HepG2 (cell line): Measurements from ENCODE around the gene ELP5. TPM values are rescaled to one million over a fixed set of nuclear protein-coding genes. Genes with fewer than 3 reads are reported as not detected.
A peak's percentile ranks its signal among the peaks of the same experiment; 100 is the strongest.

Experiments
- FOXO1 ChIP-seq: sonication (generic); formaldehyde crosslinking; IDR thresholded peaks from 2 replicates; pipeline ENCODE4 v1.4.0; 2020; ENCODE audit warnings: missing genetic modification reagents
- HOXA7 ChIP-seq: sonication (generic); formaldehyde crosslinking; IDR thresholded peaks from 2 replicates; pipeline ENCODE4 v1.8.1; 2022; ENCODE audit warnings: mild to moderate bottlenecking, missing genetic modification reagents, moderate library complexity
- ISX ChIP-seq: sonication (generic); formaldehyde crosslinking; conservative IDR thresholded peaks from 2 replicates; pipeline ENCODE4 v1.5.0; 2020; ENCODE audit warnings: missing genetic modification reagents
- MBNL3 ChIP-seq: fragments of 250-450 bp; sonication (Bioruptor Pico); conservative IDR thresholded peaks from 2 replicates; pipeline ENCODE4 v1.8.0; 2022; ENCODE audit warnings: mild to moderate bottlenecking, inconsistent platforms
- SAP130 ChIP-seq: IDR thresholded peaks from 2 replicates; pipeline ENCODE4 v1.6.1; 2016; ENCODE audit warnings: low read depth
- SSRP1 ChIP-seq: IDR thresholded peaks from 2 replicates; pipeline ENCODE4 v1.6.1; 2016; ENCODE audit warnings: control low read depth
- TGIF2 ChIP-seq: IDR thresholded peaks from 2 replicates; pipeline ENCODE4 v1.6.1; 2016; ENCODE audit warnings: control low read depth, missing compliant biosample characterization
- TOE1 ChIP-seq: sonication (generic); formaldehyde crosslinking; IDR thresholded peaks from 2 replicates; pipeline ENCODE4 v1.4.0; 2020; ENCODE audit warnings: mild to moderate bottlenecking, missing genetic modification reagents
- ZBTB42 ChIP-seq: sonication (generic); formaldehyde crosslinking; IDR thresholded peaks from 2 replicates; pipeline ENCODE4 v1.5.0; 2020; ENCODE audit warnings: mild to moderate bottlenecking, missing genetic modification reagents
- ZEB1 ChIP-seq: IDR thresholded peaks from 2 replicates; pipeline ENCODE4 v1.6.1; 2012; ENCODE audit warnings: mild to moderate bottlenecking, low read depth, inconsistent platforms; ENCODE audit not compliant: insufficient replicate concordance
- ZNF468 ChIP-seq: sonication (generic); formaldehyde crosslinking; IDR thresholded peaks from 2 replicates; pipeline ENCODE4 v1.8.0; 2022; ENCODE audit warnings: mild to moderate bottlenecking, moderate library complexity, missing genetic modification reagents
- ZNF530 ChIP-seq: sonication (generic); formaldehyde crosslinking; IDR thresholded peaks from 2 replicates; pipeline ENCODE4 v1.5.0; 2020; ENCODE audit warnings: low read depth, mild to moderate bottlenecking, missing genetic modification reagents
- ZNF773 ChIP-seq: sonication (generic); formaldehyde crosslinking; IDR thresholded peaks from 2 replicates; pipeline ENCODE4 v1.4.0; 2020; ENCODE audit warnings: missing genetic modification reagents, borderline replicate concordance
- ZNF790 ChIP-seq: sonication (generic); formaldehyde crosslinking; IDR thresholded peaks from 2 replicates; pipeline ENCODE4 v1.8.0; 2022; ENCODE audit warnings: missing genetic modification reagents, mild to moderate bottlenecking, borderline replicate concordance
- ZSCAN25 ChIP-seq: sonication (generic); formaldehyde crosslinking; IDR thresholded peaks from 2 replicates; pipeline ENCODE4 v1.8.0; 2022; ENCODE audit warnings: mild to moderate bottlenecking, missing genetic modification reagents
- polyA plus RNA-seq, 8 experiments: library from polyadenylated mRNA; depleted of rRNA in 3 of 8; stranded (reverse) in 7 of 8; unstranded in 1 of 8; fragments of >200 nt; fragmentation: Illumina TruSeq in 4 of 8; extraction: Trizol in 4 of 8; gene quantifications; 2 replicates each; pipeline versions ENCODE4 v1.2.1 to v1.2.3, GENCODE V29; 2011 to 2016; ENCODE audit warnings: low read depth in 4 of 8, missing spikeins in 1 of 8, mixed read lengths in 1 of 8; ENCODE audit not compliant: insufficient read depth in 1 of 8
- total RNA-seq, 5 experiments: library from RNA; depleted of rRNA; stranded (reverse); fragments of >200 nt; fragmentation: Illumina TruSeq; extraction: Trizol; gene quantifications; 2 replicates each; pipeline ENCODE4 v1.2.3, GENCODE V29; 2016; ENCODE audit warnings: low read depth in 1 of 5
- TF ChIP-seq, protein P1 (sequence below): sonication (generic); formaldehyde crosslinking; IDR thresholded peaks from 2 replicates; pipeline ENCODE4 v1.9.0; 2021; ENCODE audit warnings: missing genetic modification reagents, borderline replicate concordance
- TF ChIP-seq, protein P2 (sequence below): fragments of 450-650 bp; IDR thresholded peaks from 2 replicates; pipeline ENCODE4 v1.6.1; 2017; ENCODE audit warnings: mild to moderate bottlenecking
- TF ChIP-seq, protein P3 (sequence below): IDR thresholded peaks from 2 replicates; pipeline ENCODE4 v1.6.1; 2012; ENCODE audit warnings: low read length, improper control_type of control experiment
- TF ChIP-seq, protein P4 (sequence below): sonication (generic); formaldehyde crosslinking; IDR thresholded peaks from 2 replicates; pipeline ENCODE4 v1.5.1; 2020; ENCODE audit warnings: mild to moderate bottlenecking, moderate library complexity, missing genetic modification reagents

Gene ELP5
- total and polyA plus RNA-seq, 2 of the 13 experiments (the other 11 are each of a cell fraction or from before 2014, with no cell fraction given): 67.6 to 69.8 TPM

DNA sequence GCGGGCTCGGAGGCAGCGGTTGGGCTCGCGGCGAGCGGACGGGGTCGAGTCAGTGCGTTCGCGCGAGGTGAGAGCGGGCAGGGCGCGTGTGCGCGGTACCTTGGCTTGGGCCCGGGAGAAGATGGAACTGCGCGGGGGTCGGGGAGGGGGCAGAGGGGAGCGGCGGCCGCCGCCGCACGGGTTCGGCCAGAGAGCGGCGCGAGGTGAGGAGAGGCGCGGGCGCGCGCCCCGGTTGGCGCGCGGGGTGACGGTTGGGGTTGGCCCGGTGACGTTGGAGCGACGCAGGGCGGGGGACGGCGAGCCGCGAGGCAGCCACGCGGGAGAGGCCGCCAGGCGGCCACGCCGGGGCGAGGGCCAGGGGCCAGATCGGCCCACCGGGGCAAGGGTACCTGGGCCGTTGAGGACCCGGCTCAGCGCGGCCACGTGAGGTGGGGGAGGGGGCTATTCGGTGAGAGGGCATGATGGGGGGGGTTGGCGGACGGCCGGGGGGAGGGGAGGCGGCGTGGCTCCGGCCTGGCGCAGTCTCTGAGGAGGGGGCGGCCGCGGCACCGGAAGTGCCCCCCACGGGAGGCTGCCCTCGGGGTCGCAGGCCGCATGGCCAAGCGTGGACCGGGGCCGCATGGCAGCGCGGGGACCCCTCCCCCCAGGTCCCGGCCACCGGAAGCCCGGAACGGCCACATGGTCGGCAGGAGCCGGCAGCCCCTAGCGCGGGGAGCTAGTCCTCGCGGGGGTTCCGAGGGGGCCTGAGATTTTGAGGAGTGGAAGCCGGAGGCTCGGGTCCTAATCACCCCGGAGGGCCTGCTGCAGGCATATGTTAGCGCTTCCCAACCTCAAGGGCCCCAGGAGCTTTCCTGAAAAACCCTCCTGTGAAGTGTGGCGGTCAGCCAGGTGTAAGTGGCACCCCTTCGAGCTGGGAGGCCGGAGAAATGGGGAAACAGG, 55.9 kb downstream of the ELP5 start (continued):
- TF ChIP-seq, protein P1, sequence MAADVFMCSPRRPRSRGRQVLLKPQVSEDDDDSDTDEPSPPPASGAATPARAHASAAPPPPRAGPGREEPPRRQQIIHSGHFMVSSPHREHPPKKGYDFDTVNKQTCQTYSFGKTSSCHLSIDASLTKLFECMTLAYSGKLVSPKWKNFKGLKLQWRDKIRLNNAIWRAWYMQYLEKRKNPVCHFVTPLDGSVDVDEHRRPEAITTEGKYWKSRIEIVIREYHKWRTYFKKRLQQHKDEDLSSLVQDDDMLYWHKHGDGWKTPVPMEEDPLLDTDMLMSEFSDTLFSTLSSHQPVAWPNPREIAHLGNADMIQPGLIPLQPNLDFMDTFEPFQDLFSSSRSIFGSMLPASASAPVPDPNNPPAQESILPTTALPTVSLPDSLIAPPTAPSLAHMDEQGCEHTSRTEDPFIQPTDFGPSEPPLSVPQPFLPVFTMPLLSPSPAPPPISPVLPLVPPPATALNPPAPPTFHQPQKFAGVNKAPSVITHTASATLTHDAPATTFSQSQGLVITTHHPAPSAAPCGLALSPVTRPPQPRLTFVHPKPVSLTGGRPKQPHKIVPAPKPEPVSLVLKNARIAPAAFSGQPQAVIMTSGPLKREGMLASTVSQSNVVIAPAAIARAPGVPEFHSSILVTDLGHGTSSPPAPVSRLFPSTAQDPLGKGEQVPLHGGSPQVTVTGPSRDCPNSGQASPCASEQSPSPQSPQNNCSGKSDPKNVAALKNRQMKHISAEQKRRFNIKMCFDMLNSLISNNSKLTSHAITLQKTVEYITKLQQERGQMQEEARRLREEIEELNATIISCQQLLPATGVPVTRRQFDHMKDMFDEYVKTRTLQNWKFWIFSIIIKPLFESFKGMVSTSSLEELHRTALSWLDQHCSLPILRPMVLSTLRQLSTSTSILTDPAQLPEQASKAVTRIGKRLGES (CRISPR knock-in tag): no peak
- TF ChIP-seq MBNL3 (CRISPR knock-in tag) (no peak), ZNF773 (CRISPR knock-in tag) (0 out of 2 replicates have a peak, but pooled peaks have one; percentile 35), SSRP1 (no peak), ZEB1 (peak; percentile 17), ZNF530 (CRISPR knock-in tag) (no peak), ZNF468 (CRISPR knock-in tag) (no peak), ZSCAN25 (CRISPR knock-in tag) (peak; percentile 8; the same call in 1 of the 2 replicates), TOE1 (CRISPR knock-in tag) (no peak), SAP130 (CRISPR knock-in tag) (no peak; the same call in none of the 2 replicates), ISX (CRISPR knock-in tag) (no peak), ZNF790 (CRISPR knock-in tag) (no peak), FOXO1 (CRISPR knock-in tag) (no peak), HOXA7 (CRISPR knock-in tag) (no peak), TGIF2 (CRISPR knock-in tag) (peak; percentile 78), ZBTB42 (CRISPR knock-in tag) (0 out of 2 replicates have a peak, but pooled peaks have one; percentile 23)
- TF ChIP-seq, protein P2, sequence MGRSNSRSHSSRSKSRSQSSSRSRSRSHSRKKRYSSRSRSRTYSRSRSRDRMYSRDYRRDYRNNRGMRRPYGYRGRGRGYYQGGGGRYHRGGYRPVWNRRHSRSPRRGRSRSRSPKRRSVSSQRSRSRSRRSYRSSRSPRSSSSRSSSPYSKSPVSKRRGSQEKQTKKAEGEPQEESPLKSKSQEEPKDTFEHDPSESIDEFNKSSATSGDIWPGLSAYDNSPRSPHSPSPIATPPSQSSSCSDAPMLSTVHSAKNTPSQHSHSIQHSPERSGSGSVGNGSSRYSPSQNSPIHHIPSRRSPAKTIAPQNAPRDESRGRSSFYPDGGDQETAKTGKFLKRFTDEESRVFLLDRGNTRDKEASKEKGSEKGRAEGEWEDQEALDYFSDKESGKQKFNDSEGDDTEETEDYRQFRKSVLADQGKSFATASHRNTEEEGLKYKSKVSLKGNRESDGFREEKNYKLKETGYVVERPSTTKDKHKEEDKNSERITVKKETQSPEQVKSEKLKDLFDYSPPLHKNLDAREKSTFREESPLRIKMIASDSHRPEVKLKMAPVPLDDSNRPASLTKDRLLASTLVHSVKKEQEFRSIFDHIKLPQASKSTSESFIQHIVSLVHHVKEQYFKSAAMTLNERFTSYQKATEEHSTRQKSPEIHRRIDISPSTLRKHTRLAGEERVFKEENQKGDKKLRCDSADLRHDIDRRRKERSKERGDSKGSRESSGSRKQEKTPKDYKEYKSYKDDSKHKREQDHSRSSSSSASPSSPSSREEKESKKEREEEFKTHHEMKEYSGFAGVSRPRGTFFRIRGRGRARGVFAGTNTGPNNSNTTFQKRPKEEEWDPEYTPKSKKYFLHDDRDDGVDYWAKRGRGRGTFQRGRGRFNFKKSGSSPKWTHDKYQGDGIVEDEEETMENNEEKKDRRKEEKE: no peak
- TF ChIP-seq, protein P3, sequence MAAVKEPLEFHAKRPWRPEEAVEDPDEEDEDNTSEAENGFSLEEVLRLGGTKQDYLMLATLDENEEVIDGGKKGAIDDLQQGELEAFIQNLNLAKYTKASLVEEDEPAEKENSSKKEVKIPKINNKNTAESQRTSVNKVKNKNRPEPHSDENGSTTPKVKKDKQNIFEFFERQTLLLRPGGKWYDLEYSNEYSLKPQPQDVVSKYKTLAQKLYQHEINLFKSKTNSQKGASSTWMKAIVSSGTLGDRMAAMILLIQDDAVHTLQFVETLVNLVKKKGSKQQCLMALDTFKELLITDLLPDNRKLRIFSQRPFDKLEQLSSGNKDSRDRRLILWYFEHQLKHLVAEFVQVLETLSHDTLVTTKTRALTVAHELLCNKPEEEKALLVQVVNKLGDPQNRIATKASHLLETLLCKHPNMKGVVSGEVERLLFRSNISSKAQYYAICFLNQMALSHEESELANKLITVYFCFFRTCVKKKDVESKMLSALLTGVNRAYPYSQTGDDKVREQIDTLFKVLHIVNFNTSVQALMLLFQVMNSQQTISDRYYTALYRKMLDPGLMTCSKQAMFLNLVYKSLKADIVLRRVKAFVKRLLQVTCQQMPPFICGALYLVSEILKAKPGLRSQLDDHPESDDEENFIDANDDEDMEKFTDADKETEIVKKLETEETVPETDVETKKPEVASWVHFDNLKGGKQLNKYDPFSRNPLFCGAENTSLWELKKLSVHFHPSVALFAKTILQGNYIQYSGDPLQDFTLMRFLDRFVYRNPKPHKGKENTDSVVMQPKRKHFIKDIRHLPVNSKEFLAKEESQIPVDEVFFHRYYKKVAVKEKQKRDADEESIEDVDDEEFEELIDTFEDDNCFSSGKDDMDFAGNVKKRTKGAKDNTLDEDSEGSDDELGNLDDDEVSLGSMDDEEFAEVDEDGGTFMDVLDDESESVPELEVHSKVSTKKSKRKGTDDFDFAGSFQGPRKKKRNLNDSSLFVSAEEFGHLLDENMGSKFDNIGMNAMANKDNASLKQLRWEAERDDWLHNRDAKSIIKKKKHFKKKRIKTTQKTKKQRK: no peak
- TF ChIP-seq, protein P4, sequence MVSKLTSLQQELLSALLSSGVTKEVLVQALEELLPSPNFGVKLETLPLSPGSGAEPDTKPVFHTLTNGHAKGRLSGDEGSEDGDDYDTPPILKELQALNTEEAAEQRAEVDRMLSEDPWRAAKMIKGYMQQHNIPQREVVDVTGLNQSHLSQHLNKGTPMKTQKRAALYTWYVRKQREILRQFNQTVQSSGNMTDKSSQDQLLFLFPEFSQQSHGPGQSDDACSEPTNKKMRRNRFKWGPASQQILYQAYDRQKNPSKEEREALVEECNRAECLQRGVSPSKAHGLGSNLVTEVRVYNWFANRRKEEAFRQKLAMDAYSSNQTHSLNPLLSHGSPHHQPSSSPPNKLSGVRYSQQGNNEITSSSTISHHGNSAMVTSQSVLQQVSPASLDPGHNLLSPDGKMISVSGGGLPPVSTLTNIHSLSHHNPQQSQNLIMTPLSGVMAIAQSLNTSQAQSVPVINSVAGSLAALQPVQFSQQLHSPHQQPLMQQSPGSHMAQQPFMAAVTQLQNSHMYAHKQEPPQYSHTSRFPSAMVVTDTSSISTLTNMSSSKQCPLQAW (CRISPR knock-in tag): no peak
